Liver (tissue), 3 donors: ENCODE results near the gene CARS1.

ENCODE experiments used
- FOXA1 ChIP-seq: IDR thresholded peaks from 2 replicates; pipeline ENCODE4 v1.6.1; 2016; ENCODE audit warnings: antibody characterized with exemption
- JUND ChIP-seq, 2 donors: IDR thresholded peaks; 2 replicates each; pipeline ENCODE4 v1.6.1; 2016; ENCODE audit warnings: antibody characterized with exemption in 2 of 2
- NR2F2 ChIP-seq: IDR thresholded peaks from 2 replicates; pipeline ENCODE4 v1.6.1; 2016; ENCODE audit warnings: antibody characterized with exemption
- RAD21 ChIP-seq, 2 donors: IDR thresholded peaks; 2 replicates each; pipeline ENCODE4 v1.6.1; 2016; ENCODE audit warnings: antibody characterized with exemption in 2 of 2, mild to moderate bottlenecking in 2 of 2
- SP1 ChIP-seq: IDR thresholded peaks from 2 replicates; pipeline ENCODE4 v1.6.1; 2018; ENCODE audit warnings: antibody characterized with exemption, mild to moderate bottlenecking
- TAF1 ChIP-seq: conservative IDR thresholded peaks from 2 replicates; pipeline ENCODE4 v1.6.1; 2016; ENCODE audit warnings: antibody characterized with exemption, mild to moderate bottlenecking
- YY1 ChIP-seq: IDR thresholded peaks from 2 replicates; pipeline ENCODE4 v1.6.1; 2016; ENCODE audit warnings: antibody characterized with exemption, mild to moderate bottlenecking
- TF ChIP-seq, protein P1 (sequence below): fragments of 150-350 bp; IDR thresholded peaks from 2 replicates; pipeline ENCODE4 v1.5.1; 2017; ENCODE audit warnings: improper control_type of control experiment, low read depth, low read length; ENCODE audit not compliant: missing input control
- TF ChIP-seq, protein P2 (sequence below): IDR thresholded peaks from 2 replicates; pipeline ENCODE4 v1.6.1; 2016; ENCODE audit warnings: antibody characterized with exemption
- TF ChIP-seq, protein P3 (sequence below): IDR thresholded peaks from 2 replicates; pipeline ENCODE4 v1.6.1; 2016; ENCODE audit warnings: antibody characterized with exemption, mild to moderate bottlenecking
- TF ChIP-seq, protein P4 (sequence below): IDR thresholded peaks from 2 replicates; pipeline ENCODE4 v1.6.1; 2016; ENCODE audit warnings: antibody characterized with exemption
- TF ChIP-seq, protein P5 (sequence below): IDR thresholded peaks from 2 replicates; pipeline ENCODE4 v1.6.1; 2016; ENCODE audit warnings: antibody characterized with exemption
- donor health status: healthy.
- donor health status: healthy.

GRCh38 chr11:3056296-3057068 lies 741 bp downstream of the CARS1 start:
- TF ChIP-seq, protein P1, sequence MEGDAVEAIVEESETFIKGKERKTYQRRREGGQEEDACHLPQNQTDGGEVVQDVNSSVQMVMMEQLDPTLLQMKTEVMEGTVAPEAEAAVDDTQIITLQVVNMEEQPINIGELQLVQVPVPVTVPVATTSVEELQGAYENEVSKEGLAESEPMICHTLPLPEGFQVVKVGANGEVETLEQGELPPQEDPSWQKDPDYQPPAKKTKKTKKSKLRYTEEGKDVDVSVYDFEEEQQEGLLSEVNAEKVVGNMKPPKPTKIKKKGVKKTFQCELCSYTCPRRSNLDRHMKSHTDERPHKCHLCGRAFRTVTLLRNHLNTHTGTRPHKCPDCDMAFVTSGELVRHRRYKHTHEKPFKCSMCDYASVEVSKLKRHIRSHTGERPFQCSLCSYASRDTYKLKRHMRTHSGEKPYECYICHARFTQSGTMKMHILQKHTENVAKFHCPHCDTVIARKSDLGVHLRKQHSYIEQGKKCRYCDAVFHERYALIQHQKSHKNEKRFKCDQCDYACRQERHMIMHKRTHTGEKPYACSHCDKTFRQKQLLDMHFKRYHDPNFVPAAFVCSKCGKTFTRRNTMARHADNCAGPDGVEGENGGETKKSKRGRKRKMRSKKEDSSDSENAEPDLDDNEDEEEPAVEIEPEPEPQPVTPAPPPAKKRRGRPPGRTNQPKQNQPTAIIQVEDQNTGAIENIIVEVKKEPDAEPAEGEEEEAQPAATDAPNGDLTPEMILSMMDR: no peak
- peak; percentile 13 for TF ChIP-seq SP1
- TF ChIP-seq TAF1: no peak
- no peak for TF ChIP-seq FOXA1
- TF ChIP-seq JUND (IDR thresholded peaks at IDR 0.05): no peak
- no peak for TF ChIP-seq RAD21 (IDR thresholded peaks at IDR 0.05)
- TF ChIP-seq, protein P2, sequence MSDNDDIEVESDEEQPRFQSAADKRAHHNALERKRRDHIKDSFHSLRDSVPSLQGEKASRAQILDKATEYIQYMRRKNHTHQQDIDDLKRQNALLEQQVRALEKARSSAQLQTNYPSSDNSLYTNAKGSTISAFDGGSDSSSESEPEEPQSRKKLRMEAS: no peak
- TF ChIP-seq, protein P3, sequence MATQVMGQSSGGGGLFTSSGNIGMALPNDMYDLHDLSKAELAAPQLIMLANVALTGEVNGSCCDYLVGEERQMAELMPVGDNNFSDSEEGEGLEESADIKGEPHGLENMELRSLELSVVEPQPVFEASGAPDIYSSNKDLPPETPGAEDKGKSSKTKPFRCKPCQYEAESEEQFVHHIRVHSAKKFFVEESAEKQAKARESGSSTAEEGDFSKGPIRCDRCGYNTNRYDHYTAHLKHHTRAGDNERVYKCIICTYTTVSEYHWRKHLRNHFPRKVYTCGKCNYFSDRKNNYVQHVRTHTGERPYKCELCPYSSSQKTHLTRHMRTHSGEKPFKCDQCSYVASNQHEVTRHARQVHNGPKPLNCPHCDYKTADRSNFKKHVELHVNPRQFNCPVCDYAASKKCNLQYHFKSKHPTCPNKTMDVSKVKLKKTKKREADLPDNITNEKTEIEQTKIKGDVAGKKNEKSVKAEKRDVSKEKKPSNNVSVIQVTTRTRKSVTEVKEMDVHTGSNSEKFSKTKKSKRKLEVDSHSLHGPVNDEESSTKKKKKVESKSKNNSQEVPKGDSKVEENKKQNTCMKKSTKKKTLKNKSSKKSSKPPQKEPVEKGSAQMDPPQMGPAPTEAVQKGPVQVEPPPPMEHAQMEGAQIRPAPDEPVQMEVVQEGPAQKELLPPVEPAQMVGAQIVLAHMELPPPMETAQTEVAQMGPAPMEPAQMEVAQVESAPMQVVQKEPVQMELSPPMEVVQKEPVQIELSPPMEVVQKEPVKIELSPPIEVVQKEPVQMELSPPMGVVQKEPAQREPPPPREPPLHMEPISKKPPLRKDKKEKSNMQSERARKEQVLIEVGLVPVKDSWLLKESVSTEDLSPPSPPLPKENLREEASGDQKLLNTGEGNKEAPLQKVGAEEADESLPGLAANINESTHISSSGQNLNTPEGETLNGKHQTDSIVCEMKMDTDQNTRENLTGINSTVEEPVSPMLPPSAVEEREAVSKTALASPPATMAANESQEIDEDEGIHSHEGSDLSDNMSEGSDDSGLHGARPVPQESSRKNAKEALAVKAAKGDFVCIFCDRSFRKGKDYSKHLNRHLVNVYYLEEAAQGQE: no peak
- TF ChIP-seq, protein P4, sequence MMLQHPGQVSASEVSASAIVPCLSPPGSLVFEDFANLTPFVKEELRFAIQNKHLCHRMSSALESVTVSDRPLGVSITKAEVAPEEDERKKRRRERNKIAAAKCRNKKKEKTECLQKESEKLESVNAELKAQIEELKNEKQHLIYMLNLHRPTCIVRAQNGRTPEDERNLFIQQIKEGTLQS: no peak
- TF ChIP-seq, protein P5, sequence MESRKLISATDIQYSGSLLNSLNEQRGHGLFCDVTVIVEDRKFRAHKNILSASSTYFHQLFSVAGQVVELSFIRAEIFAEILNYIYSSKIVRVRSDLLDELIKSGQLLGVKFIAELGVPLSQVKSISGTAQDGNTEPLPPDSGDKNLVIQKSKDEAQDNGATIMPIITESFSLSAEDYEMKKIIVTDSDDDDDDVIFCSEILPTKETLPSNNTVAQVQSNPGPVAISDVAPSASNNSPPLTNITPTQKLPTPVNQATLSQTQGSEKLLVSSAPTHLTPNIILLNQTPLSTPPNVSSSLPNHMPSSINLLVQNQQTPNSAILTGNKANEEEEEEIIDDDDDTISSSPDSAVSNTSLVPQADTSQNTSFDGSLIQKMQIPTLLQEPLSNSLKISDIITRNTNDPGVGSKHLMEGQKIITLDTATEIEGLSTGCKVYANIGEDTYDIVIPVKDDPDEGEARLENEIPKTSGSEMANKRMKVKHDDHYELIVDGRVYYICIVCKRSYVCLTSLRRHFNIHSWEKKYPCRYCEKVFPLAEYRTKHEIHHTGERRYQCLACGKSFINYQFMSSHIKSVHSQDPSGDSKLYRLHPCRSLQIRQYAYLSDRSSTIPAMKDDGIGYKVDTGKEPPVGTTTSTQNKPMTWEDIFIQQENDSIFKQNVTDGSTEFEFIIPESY: no peak
- TF ChIP-seq YY1: no peak
- TF ChIP-seq NR2F2: no peak
